ENCODE measurements around the gene KIF26A. TPM values are rescaled to one million over a fixed set of nuclear protein-coding genes. Genes with fewer than 3 reads are reported as not detected.

The KIF26A gene
- total RNA-seq, 1 donor: not detected

- Histone ChIP-seq H3K4me3 (ENCODE audit: insufficient read depth, low read length) (no peak overlapping the region), H3K27ac (ENCODE audit: low read depth, low read length) (no peak overlapping the region), H3K4me1 (ENCODE audit: insufficient read depth, low read length) (no peaks in the 10 kb centered on the region), H3K9me3 (ENCODE audit: low read depth, low read length) (no peaks in the 10 kb centered on the region), H4K20me1 (ENCODE audit: insufficient read depth, low read length) (no peaks in the 10 kb centered on the region), H3K36me3 (ENCODE audit: insufficient read depth, low read length) (no peaks in the 10 kb centered on the region), H3K79me2 (ENCODE audit: insufficient read depth, low read length) (no peaks in the 10 kb centered on the region), H3K4me2 (ENCODE audit: insufficient read depth, low read length) (no peak overlapping the region), H2AFZ (ENCODE audit: low read length) (no peak overlapping the region), H3K27me3 (ENCODE audit: insufficient read depth, low read length) (peaks cover 5% of the 10 kb centered on the region)
- TF ChIP-seq CTCF (IDR thresholded peaks at IDR 0.05; ENCODE audit: extremely low read depth, low read depth, low read length): no peak
- DNase-seq (ENCODE audit: insufficient read length, low spot score, missing footprints): peak; percentile 59
Observed at GRCh38 chr14:104121142-104121541, 17.2 kb upstream of the KIF26A start.

GRCh38 chr14:104123879-104124278, 14.5 kb upstream of the KIF26A start:
- Histone ChIP-seq H3K4me2 (ENCODE audit: insufficient read depth, low read length) (no peak overlapping the region), H3K79me2 (ENCODE audit: insufficient read depth, low read length) (no peaks in the 10 kb centered on the region), H2AFZ (ENCODE audit: low read length) (no peak overlapping the region), H3K4me1 (ENCODE audit: insufficient read depth, low read length) (no peaks in the 10 kb centered on the region), H3K9me3 (ENCODE audit: low read depth, low read length) (no peaks in the 10 kb centered on the region), H3K36me3 (ENCODE audit: insufficient read depth, low read length) (no peaks in the 10 kb centered on the region), H3K27ac (ENCODE audit: low read depth, low read length) (no peak overlapping the region), H3K4me3 (ENCODE audit: insufficient read depth, low read length) (no peak overlapping the region), H3K27me3 (ENCODE audit: insufficient read depth, low read length) (no peaks in the 10 kb centered on the region), H4K20me1 (ENCODE audit: insufficient read depth, low read length) (no peaks in the 10 kb centered on the region)
- DNase-seq (ENCODE audit: insufficient read length, low spot score, missing footprints): no peak
- TF ChIP-seq CTCF (IDR thresholded peaks at IDR 0.05; ENCODE audit: extremely low read depth, low read depth, low read length): no peak

GRCh38 chr14:104125011-104125410, 13.4 kb upstream of the KIF26A start:
- no peaks in the 10 kb centered on the region for H3K9me3 ChIP-seq (ENCODE audit: low read depth, low read length)
- no peak overlapping the region for H3K4me3 ChIP-seq (ENCODE audit: insufficient read depth, low read length)
- no peak for TF ChIP-seq CTCF (IDR thresholded peaks at IDR 0.05; ENCODE audit: extremely low read depth, low read depth, low read length)
- no peak overlapping the region for H2AFZ ChIP-seq (ENCODE audit: low read length)
- no peaks in the 10 kb centered on the region for H4K20me1 ChIP-seq (ENCODE audit: insufficient read depth, low read length)
- H3K27ac ChIP-seq (ENCODE audit: low read depth, low read length): no peak overlapping the region
- no peaks in the 10 kb centered on the region for H3K79me2 ChIP-seq (ENCODE audit: insufficient read depth, low read length)
- no peaks in the 10 kb centered on the region for H3K27me3 ChIP-seq (ENCODE audit: insufficient read depth, low read length)
- H3K4me2 ChIP-seq (ENCODE audit: insufficient read depth, low read length): no peak overlapping the region
- H3K4me1 ChIP-seq (ENCODE audit: insufficient read depth, low read length): no peaks in the 10 kb centered on the region
- H3K36me3 ChIP-seq (ENCODE audit: insufficient read depth, low read length): no peaks in the 10 kb centered on the region
- no peak for DNase-seq (ENCODE audit: insufficient read length, low spot score, missing footprints)

GRCh38 chr14:104126753-104127152, 11.6 kb upstream of the KIF26A start:
- Histone ChIP-seq H2AFZ (ENCODE audit: low read length) (no peak overlapping the region), H3K27me3 (ENCODE audit: insufficient read depth, low read length) (no peaks in the 10 kb centered on the region), H4K20me1 (ENCODE audit: insufficient read depth, low read length) (no peaks in the 10 kb centered on the region), H3K36me3 (ENCODE audit: insufficient read depth, low read length) (no peaks in the 10 kb centered on the region), H3K79me2 (ENCODE audit: insufficient read depth, low read length) (no peaks in the 10 kb centered on the region), H3K27ac (ENCODE audit: low read depth, low read length) (no peak overlapping the region), H3K4me1 (ENCODE audit: insufficient read depth, low read length) (no peaks in the 10 kb centered on the region), H3K4me3 (ENCODE audit: insufficient read depth, low read length) (no peak overlapping the region), H3K9me3 (ENCODE audit: low read depth, low read length) (no peaks in the 10 kb centered on the region), H3K4me2 (ENCODE audit: insufficient read depth, low read length) (no peak overlapping the region)
- TF ChIP-seq CTCF (IDR thresholded peaks at IDR 0.05; ENCODE audit: extremely low read depth, low read depth, low read length): no peak
- DNase-seq (ENCODE audit: insufficient read length, low spot score, missing footprints): peak; percentile 21
